Measurements from ENCODE around the gene COQ10A.
"Not testable (repeated sequence)": the region's sequence is repeated elsewhere in the genome, so short reads cannot be mapped to it uniquely, and the experiment has no call there.

The COQ10A gene

DNA sequence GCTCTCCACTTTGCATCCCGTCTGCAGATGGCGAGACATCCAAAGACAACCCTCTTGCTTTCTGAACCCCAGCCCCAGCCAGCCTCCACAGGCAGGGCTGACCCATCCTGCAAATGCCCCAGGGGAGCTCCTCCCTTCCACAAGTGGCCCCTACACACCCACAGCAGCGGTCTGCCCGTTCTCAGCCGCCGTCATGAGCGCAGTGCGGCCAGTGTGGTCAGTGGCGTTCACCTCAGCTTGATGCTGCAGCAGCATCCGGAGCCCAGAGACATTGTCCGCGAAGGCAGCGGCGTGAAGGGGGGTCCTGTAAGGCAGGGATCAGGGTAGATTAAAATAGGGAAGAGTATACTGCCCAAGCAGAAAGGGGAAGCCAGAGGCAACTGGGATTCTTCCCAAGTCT, 22.2 kb upstream of the COQ10A start:
- no peak for DNase-seq

DNA sequence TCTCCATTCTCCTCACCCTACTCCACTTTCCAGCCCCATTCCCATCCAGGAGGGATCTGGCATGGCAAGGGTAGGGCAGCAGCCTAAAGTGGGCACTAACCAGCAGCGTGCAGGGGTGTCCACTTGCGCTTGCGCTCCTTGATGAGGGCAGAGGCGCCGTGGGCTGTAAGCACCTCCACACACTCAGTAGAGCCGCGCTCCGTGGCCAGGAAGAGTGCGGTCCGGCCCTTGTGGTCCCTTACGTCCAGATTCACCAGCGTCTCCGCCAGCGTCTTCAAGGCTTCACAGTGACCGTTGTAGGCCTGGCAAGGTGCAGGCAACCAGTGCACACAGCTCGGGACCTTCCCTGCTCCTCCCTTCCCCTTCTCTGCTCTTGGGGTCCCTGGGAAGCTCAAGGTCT, 18.8 kb upstream of the COQ10A start:
- DNase-seq = no peak

- no peak for DNase-seq
Observed at GRCh38 chr12:56248711-56249110, 18.0 kb upstream of the COQ10A start.

GRCh38 chr12:56252649-56253048, 14.1 kb upstream of the COQ10A start:
- DNase-seq = no peak

DNA sequence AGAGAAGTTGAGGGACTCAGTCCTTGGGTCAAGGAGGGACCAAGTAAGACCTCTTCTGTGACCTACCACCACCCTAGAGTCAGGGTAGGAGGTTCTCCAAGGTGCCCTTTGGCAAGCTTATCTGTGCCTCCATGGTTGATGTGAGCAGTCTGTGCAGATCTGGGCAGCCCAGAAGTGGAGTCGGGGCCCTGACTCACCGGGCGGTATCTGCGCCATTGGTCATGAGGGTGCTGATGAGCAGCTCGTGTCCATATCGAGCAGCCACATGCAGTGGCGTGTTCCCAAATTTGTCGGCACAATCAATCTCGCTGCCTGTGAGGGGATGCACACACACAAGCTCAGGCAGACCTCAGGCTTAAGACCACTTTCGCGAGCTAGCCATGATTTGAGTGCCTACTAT, 13.7 kb upstream of the COQ10A start:
- DNase-seq = no peak

- no peak for DNase-seq
Observed at GRCh38 chr12:56255671-56256070, 11.1 kb upstream of the COQ10A start.

GRCh38 chr12:56256326-56256960, 10.3 kb upstream of the COQ10A start:
- DNase-seq = no peak

DNA sequence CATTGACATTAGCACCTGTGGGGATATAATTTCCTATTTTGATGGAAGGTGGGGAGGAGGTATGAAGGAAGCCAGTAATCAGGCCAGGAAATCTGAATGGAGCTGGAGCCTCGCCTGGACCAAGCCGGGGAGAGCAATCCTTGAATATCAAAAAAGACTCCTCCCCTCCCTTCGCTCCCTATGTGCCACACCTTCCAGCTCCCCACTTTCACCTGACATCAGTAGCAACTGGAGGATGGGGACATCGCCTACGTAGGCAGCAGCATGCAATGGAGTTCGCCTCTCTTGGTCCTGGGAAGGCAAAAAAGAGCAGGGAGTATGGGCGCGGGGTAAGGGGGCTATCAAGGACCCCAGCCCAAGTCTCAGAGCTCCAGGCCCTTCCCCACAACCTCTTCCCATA, 9.7 kb upstream of the COQ10A start:
- no peak for DNase-seq

DNA sequence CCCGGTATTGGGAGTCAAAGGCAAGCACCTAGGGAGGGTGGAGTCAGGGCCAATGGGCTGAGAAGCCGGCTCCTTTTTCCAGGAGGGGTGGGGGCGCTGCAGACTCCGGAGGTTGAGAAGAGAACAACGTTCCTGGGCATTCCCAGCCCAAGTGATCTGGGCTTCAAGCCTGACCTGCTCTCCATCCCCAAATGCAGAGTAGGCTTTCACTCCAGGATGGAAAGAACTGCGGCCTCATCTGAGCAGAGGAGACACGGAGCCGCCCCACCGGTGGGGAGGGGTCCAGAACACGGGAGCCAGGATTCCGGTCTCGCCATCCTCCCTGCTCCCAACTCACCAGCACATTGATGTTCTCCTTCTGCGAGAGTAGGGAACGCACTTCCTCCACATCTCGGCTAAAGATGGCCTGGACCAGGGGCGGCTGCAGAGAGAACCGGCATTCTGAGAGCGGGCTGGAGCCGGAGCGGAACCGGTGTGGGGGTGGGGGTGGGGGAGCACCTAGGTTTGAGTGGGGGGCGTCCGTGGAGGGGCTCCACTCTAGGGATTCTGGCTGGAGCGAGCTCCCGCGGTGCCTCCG, 9.2 kb upstream of the COQ10A start:
- DNase-seq = no peak

DNA sequence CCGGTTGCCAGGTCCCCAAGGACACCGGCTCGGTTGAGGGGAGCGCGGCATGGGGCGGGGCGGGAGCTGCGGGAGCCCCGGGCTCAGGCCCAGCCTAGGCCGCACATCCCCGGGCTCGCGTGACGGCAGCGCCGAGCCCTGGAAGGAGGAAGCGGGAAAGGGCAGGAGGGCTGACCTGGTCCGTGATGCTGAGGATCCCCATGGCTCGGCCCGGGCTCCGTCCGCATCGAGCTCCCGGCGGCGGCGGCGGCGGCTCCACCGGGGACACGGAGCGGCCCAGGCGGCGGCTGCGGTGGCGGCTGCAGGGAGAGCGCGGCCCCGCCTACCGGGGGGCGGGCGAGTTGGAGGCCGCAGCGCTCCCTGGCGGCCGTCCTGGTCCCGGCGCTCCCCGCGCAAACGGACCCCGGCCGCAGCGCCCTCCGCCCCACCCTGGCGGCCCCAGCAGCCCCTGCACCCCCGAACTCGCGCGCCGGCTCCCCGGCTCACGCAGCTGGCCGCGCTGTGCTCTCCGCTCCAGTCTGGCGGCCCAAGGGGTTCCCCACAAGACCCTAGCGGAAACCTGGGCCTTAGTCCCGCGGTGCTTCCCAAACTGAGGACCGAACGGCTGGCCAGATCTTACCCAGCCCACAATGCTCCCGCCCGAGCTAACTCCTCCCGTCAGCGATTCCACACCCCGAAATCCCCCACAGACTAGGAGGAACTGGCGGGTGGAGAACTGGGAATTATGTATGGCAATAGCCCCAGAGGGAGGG, 8.5 kb upstream of the COQ10A start, which contains the start of gene ANKRD52:
ANKRD52 (minus strand) TSS at position 317 of the 752 bp plus-strand sequence; CDS start at position 202, 115 bp downstream.
- peak; percentile 75 for DNase-seq

DNA sequence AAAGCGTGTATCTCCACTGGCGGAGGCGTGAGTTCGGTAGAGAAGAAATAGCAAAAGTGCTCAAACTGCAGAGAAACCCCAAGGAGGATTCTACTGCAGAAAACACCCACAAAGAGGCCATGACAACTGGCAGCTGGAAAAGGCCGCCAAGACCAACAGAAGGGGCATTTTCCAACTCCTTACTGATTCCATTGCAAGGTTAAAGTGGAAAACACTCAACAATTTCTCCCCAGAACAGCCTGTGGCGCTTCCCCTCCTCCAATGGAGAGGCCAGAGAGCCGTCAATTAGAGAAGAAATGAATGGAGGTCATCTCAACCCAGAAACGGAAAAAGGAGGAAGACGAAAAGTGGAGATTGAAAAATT, 7.9 kb upstream of the COQ10A start:
- DNase-seq = no peak

GRCh38 chr12:56260380-56260779, 6.4 kb upstream of the COQ10A start:
- no peak for DNase-seq

DNA sequence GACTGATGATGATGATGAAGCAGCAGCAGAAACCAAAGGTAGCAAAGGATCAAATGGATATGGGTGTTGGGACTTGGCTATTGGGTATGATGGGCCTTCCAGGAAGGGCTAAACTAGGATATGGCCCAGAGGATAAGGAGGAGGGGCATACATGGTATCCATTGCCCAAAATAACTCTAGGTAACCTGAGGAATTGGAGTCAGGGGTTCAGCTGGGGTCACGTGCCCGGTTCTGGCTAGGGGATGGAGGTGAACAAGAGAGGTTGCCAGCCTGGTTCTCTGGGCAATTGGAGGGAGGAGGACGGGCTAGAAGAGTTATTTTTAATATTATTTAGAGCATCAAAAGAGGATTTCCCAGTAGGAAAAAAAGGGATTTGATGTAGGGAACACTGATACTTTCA, 5.8 kb upstream of the COQ10A start:
- no peak for DNase-seq

DNA sequence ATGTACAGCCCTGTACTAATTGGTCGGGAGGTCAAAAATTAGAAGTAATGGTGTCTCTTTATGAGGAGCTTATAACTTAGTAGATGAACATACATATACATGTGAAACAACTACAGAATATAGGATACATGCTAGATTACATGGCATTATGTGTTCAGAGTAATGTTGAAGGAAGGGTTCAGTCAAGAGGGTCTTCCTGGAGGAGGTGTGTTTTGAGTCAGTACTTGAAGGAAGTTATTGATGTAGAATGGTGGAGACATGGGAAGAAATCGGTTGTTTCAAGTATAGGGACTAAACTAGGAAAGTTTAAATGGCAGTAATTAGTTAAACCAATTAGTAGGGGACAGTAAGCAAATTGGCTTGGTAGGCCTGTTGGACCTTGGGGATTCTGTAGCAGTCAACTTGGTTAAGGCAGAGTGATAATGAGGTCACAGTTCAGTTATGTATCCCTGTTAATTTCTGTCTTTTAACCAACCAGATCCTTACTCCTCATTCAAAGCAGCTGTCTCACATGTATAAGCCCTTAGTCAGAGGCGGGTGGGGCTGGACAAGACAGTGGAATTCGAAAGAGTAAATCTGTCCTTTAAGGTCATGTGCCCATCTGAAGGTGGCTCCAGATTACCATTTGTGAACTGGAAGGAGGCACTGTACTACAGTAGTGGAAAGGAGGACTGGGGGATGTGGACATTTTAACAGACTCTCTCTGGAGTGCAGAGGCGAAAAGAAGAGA, 5.1 kb upstream of the COQ10A start:
- DNase-seq = no peak

DNA sequence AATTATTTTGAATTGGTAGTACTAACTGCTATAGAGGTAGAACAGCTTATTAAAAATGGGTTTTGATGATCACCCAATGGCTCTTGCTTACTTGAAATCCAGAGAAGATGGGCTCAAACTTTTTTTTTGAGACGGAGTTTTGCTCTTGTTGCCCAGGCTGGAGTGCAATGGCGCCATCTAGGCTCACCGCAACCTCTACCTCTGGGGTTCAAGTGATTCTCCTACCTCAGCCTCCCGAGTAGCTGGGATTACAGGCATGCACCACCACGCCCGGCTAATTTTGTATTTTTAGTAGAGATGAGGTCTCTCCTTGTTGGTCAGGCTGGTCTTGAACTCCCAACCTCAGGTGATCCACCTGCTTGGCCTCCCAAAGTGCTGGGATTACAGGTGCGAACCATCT, 3.8 kb upstream of the COQ10A start:
- not testable (repeated sequence) for DNase-seq

DNA sequence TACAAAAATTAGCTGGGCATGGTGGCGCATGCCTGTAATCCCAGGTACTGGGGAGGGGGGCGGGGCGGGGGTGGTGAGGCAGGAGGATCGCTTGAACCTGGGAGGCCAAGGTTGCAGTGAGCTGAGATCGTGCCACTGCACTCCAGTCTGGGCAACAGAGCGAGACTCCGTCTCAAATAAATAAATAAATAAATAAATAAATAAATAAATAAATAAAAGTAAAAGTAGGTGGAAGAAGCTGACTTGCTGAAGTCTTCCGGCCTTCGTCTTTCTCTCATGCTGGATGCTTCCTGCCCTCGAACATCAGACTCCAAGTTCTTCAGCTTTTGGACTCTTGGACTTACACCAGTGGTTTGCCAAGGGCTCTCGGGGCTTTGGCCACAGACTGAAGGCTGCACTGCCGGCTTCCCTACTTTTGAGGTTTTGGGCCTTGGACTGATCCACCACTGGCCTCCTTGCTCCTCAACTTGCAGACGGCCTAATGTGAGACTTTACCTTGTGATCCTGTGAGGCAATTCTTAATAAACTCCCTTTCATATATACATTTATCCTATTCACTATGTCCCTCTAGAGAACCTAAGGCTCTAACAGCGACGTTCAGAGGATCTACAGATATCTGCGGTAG, 562 bp upstream of the COQ10A start:
- DNase-seq = not testable (repeated sequence)

DNA sequence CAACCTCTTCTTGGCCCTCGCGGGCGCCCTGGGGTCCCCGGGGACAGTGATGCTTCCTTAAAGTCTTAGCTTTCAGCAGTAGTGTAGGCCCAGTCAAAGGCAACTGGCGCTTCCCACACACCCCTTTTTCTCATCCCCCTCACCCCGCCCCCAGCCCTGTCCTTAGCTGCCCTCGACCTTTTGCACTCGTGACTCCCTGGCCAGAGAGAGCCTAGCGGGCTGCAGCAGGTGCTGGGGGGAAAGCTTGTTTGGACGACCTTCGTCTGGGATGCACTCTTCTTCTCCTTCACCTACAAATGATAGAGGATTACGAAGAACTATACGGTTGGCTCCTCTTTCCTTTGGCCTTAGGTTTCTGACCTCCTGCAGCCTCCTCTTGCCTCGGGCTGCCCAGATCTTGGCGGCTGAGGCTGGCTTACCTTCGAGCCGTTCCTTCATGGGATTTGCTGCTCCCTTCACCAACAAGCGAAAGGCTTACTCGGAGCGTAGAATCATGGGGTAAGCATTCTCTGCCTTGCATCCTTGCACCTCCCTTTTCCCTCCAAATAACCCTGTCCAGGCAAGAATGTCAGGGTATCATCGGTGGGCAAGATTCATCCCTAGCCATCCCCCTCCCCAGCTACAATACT, 815 bp downstream of the COQ10A start:
- no peak for DNase-seq

- DNase-seq = no peak
Observed at GRCh38 chr12:56271031-56271430, 4.3 kb downstream of the COQ10A start.

DNA sequence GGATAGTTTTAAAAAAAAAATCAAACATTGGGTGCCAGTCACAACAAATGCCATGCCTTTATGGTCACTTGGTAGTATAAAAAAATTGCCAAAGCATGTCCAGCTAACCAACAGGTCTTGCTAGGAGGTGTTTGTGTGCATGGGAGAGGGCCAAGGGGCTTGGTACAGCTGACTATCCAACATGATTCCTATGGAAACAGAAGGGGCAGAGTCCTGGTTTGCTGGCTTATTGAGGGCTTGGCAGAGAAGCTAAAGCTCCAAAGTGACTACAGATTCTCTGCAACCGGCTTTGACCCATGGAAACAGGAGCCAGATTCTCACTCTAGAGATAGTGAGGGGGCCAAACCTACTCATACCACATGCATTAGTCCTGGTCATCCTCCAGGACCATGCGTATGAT, 5.7 kb downstream of the COQ10A start:
- not testable (repeated sequence) for DNase-seq

DNA sequence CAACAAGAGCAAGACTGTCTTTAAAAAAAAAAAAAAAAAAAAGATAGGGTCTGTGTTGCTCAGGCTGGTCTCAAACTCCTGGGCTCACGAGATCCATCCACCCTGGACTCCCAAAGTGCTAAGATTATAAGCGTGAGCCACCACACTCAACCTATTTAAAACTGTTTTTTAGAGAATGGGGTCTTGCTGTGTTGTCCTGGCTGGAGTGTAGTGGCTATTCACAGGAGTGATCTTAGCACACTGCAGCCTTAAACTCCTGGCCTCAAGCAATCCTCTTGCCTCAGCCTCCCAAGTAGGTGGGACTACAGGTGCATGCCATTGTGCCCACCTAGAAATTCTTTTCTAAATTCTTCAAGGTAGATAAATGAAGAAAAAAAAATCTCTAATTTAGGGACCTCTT, 7.6 kb downstream of the COQ10A start:
- no peak for DNase-seq

- no peak for DNase-seq
Observed at GRCh38 chr12:56278905-56279304, 12.2 kb downstream of the COQ10A start.

GRCh38 chr12:56280849-56281248, 14.1 kb downstream of the COQ10A start:
- DNase-seq = no peak

GRCh38 chr12:56282030-56282429, 15.3 kb downstream of the COQ10A start:
- DNase-seq = no peak

All from CD4-positive, alpha-beta T cell treated with Interleukin-15 for 1 hour (primary cell).